Endothelial cell of umbilical vein (primary cell): ENCODE measurements around the gene AURKA. TPM values are rescaled to one million over a fixed set of nuclear protein-coding genes. Genes with fewer than 3 reads are reported as not detected.

Experiments used
- BruUV-seq: library from RNA; stranded (reverse); fragments of 400-500 nt; replicated peaks from 2 replicates; lab custom pipeline; 2021; lab: Mats Ljungman, UMichigan
- CTCF ChIA-PET: fragments of 300-600, 350-600 bp; sonication (Branson Sonifier 250); formaldehyde crosslinking; loops from one replicate; lab custom pipeline; 2021; ENCODE audit warnings: antibody characterized with exemption, inconsistent platforms; lab: Charles Lee
- POLR2A ChIA-PET: fragments of 300-600, 350-600 bp; sonication (Branson Sonifier 250); formaldehyde crosslinking; loops from one replicate; lab custom pipeline; 2021; ENCODE audit warnings: antibody characterized with exemption, inconsistent platforms; lab: Charles Lee
- DNase-seq: peaks from one replicate; pipeline ENCODE4 v3.0.0-alpha.2; 2011; ENCODE audit warnings: low read depth, low spot score
- FAIRE-seq: peaks from 2 replicates; lab custom pipeline; 2011; peaks lifted over from hg19 to GRCh38; lab: Jason Lieb, UNC
- H2AFZ ChIP-seq: 2 replicates; pipeline ENCODE4 v1.6.0; 2012; ENCODE audit warnings: low read depth, low read length, control low read depth, inconsistent platforms
- H3K27ac ChIP-seq: 2 replicates; pipeline ENCODE4 v1.5.1; 2011; ENCODE audit warnings: low read depth, mild to moderate bottlenecking, control low read depth, low read length, moderate library complexity; ENCODE audit not compliant: insufficient read depth
- H3K27me3 ChIP-seq, 2 experiments: 2 replicates each; pipeline versions ENCODE4 v1.6.0 to v1.6.1; 2011; ENCODE audit warnings: low read length in 2 of 2, mixed read lengths in 1 of 2; ENCODE audit not compliant: control insufficient read depth in 2 of 2, insufficient read depth in 2 of 2
- H3K36me3 ChIP-seq, 2 experiments: 2 replicates in 1 of 2; 3 replicates in 1 of 2; pipeline ENCODE4 v1.5.1; 2011; ENCODE audit warnings: low read length in 2 of 2, mild to moderate bottlenecking in 1 of 2, moderate library complexity in 1 of 2; ENCODE audit not compliant: control insufficient read depth in 2 of 2, insufficient read depth in 2 of 2; ENCODE audit errors: extremely low read depth in 1 of 2
- H3K4me1 ChIP-seq: 3 replicates; pipeline ENCODE4 v1.5.1; 2011; ENCODE audit warnings: mild to moderate bottlenecking, low read length; ENCODE audit not compliant: control insufficient read depth, insufficient read depth; ENCODE audit errors: extremely low read depth
- H3K4me2 ChIP-seq: 2 replicates; pipeline ENCODE4 v1.6.1; 2011; ENCODE audit warnings: low read length, control low read depth, mixed read lengths; ENCODE audit not compliant: insufficient read depth
- H3K4me3 ChIP-seq, 3 experiments: fragments of 200-600 bp in 1 of 3; sonication (generic), shearing (Covaris generic) in 1 of 3; replicated peaks in 1 of 3; 2 replicates each; pipeline ENCODE4 v1.5.1; 2011 to 2016; ENCODE audit warnings: control low read depth in 3 of 3, low read length in 3 of 3, mild to moderate bottlenecking in 2 of 3, inconsistent platforms in 1 of 3, low read depth in 1 of 3, moderate library complexity in 1 of 3; ENCODE audit not compliant: insufficient read depth in 1 of 3
- H3K79me2 ChIP-seq: 2 replicates; pipeline ENCODE4 v1.6.0; 2012; ENCODE audit warnings: low read length, inconsistent platforms; ENCODE audit not compliant: control insufficient read depth, insufficient read depth
- H3K9ac ChIP-seq: replicated peaks from 2 replicates; pipeline ENCODE3; 2011; ENCODE audit warnings: low read length, control low read depth; ENCODE audit not compliant: insufficient read depth; ENCODE audit errors: extremely low read depth
- H3K9me1 ChIP-seq: replicated peaks from 3 replicates; pipeline ENCODE4 v1.6.0; 2011; ENCODE audit warnings: mild to moderate bottlenecking, low read length; ENCODE audit not compliant: control insufficient read depth, insufficient read depth; ENCODE audit errors: extremely low read depth
- H3K9me3 ChIP-seq: replicated peaks from 2 replicates; pipeline ENCODE4 v1.5.1; 2012; ENCODE audit warnings: low read length, inconsistent platforms; ENCODE audit not compliant: control insufficient read depth, insufficient read depth
- H4K20me1 ChIP-seq: replicated peaks from 2 replicates; pipeline ENCODE3; 2011; ENCODE audit warnings: mild to moderate bottlenecking, low read length; ENCODE audit not compliant: control insufficient read depth, insufficient read depth; ENCODE audit errors: extremely low read depth
- CTCF ChIP-seq, 2 donors: IDR thresholded peaks; 1 replicate in 1 of 2; 2 replicates in 1 of 2; pipeline ENCODE4 v1.5.1; 2011; ENCODE audit warnings: low read length in 2 of 2, mild to moderate bottlenecking in 2 of 2, moderate library complexity in 2 of 2, control low read depth in 1 of 2, inconsistent platforms in 1 of 2, low read depth in 1 of 2; ENCODE audit not compliant: insufficient read depth in 1 of 2; ENCODE audit errors: extremely low read depth in 1 of 2
- EZH2 ChIP-seq: IDR thresholded peaks from 2 replicates; pipeline ENCODE4 v1.6.1; 2012; ENCODE audit warnings: borderline replicate concordance, low read depth, mild to moderate bottlenecking, moderate library complexity, low read length, inconsistent platforms; ENCODE audit not compliant: severe bottlenecking
- FOS ChIP-seq: IDR thresholded peaks from 2 replicates; pipeline ENCODE4 v1.6.1; 2011; ENCODE audit warnings: mild to moderate bottlenecking, low read length, moderate library complexity, borderline replicate concordance; ENCODE audit not compliant: insufficient read depth
- JUN ChIP-seq: IDR thresholded peaks from 2 replicates; pipeline ENCODE4 v1.6.1; 2011; ENCODE audit warnings: borderline replicate concordance, low read depth; ENCODE audit not compliant: insufficient read length, insufficient read depth
- MAX ChIP-seq: IDR thresholded peaks from 2 replicates; pipeline ENCODE4 v1.6.1; 2011; ENCODE audit not compliant: insufficient read depth, insufficient read length
- MYC ChIP-seq: IDR thresholded peaks from one replicate; pipeline ENCODE4 v1.6.1; 2011; ENCODE audit warnings: mild to moderate bottlenecking, low read depth, low read length
- POLR2A ChIP-seq: IDR thresholded peaks from 2 replicates; pipeline ENCODE4 v1.6.1; 2012; ENCODE audit warnings: low read depth, mild to moderate bottlenecking, control low read depth, low read length
- POLR2AphosphoS5 ChIP-seq: IDR thresholded peaks from 2 replicates; pipeline ENCODE4 v1.6.1; 2012; ENCODE audit warnings: low read depth, mild to moderate bottlenecking, control low read depth, low read length, moderate library complexity; ENCODE audit not compliant: insufficient read depth
- dilution Hi-C: fragments of 300-500 bp; cut with MboI; formaldehyde crosslinking; loops from one replicate; pipeline ENCODE4 v1.15.0; 2019; ENCODE audit warnings: low sequenced_read_pairs; ENCODE audit not compliant: extremely low pct_ligation_motif_present
- intact Hi-C: fragments of 100-400 bp; cut with micrococcal nuclease; formaldehyde crosslinking; loops from one replicate; pipeline ENCODE4 v1.10.0; 2022
- polyA plus RNA-seq, 4 experiments: library from polyadenylated mRNA; depleted of rRNA in 3 of 4; stranded (reverse) in 3 of 4; unstranded in 1 of 4; fragments of >200 nt; gene quantifications; 2 replicates each; pipeline versions ENCODE4 v1.2.1 to v1.2.3, GENCODE V29; 2011 to 2012; ENCODE audit warnings: missing spikeins in 1 of 4
- total RNA-seq: library from RNA; stranded (reverse); gene quantifications from 2 replicates; pipeline ENCODE4 v1.2.3, GENCODE V29; 2021

AURKA gene
- total and polyA plus RNA-seq, 2 donors (not counting 3 experiments of a cell fraction or from before 2014, with no cell fraction given): 33.1 to 56.9 TPM

GRCh38 chr20:56324806-56325205 is 67.2 kb downstream of the AURKA start:
- Histone ChIP-seq H3K4me2 (no peak overlapping the region), H2AFZ (no peak overlapping the region), H3K9ac (no peak overlapping the region), H3K9me1 (no peaks in the 10 kb centered on the region), H3K79me2 (no peaks in the 10 kb centered on the region), H3K4me1 (no peaks in the 10 kb centered on the region), H3K27ac (no peak overlapping the region), H3K36me3 (no peaks in the 10 kb centered on the region), H3K9me3 (no peaks in the 10 kb centered on the region), H3K27me3 (no peaks in the 10 kb centered on the region), H4K20me1 (no peaks in the 10 kb centered on the region), H3K4me3 (no peak overlapping the region)
- no peak for FAIRE-seq
- intact Hi-C loops: no loop called here
- CTCF ChIA-PET: no interaction called here
- no peak for DNase-seq
- POLR2A ChIA-PET: no interaction called here
- BruUV-seq: no TSS peak
- no peak for TF ChIP-seq MYC
- no peak for TF ChIP-seq FOS
- dilution Hi-C loops: no loop called here

GRCh38 chr20:56323656-56324055 is 68.4 kb downstream of the AURKA start:
- intact Hi-C loops: no loop called here
- TF ChIP-seq POLR2AphosphoS5 (no peak), EZH2 (no peak), FOS (no peak), MAX (no peak), POLR2A (no peak), JUN (no peak), MYC (no peak), CTCF (IDR thresholded peaks at IDR 0.05; ENCODE audit: extremely low read depth in 1 of 2, insufficient read depth in 1 of 2, low read depth in 1 of 2, low read length in 2 of 2) (no peak)
- POLR2A ChIA-PET: no interaction called here
- Histone ChIP-seq H3K36me3 (no peaks in the 10 kb centered on the region), H3K4me3 (no peak overlapping the region), H3K27ac (no peak overlapping the region), H3K79me2 (no peaks in the 10 kb centered on the region), H3K9me3 (no peaks in the 10 kb centered on the region), H2AFZ (no peak overlapping the region), H3K4me2 (no peak overlapping the region), H4K20me1 (no peaks in the 10 kb centered on the region), H3K9ac (no peak overlapping the region), H3K9me1 (no peaks in the 10 kb centered on the region), H3K27me3 (no peaks in the 10 kb centered on the region), H3K4me1 (no peaks in the 10 kb centered on the region)
- dilution Hi-C loops: no loop called here
- FAIRE-seq (no peak), DNase-seq (no peak)
- no TSS peak for BruUV-seq
- CTCF ChIA-PET: no interaction called here
